ENCODE data around the gene RAB20. TPM values are rescaled to one million over a fixed set of nuclear protein-coding genes. Genes with fewer than 3 reads are reported as not detected.
"Not testable (repeated sequence)": the region's sequence is repeated elsewhere in the genome, so short reads cannot be mapped to it uniquely, and the experiment has no call there.

Gene RAB20
- total RNA-seq, 1 experiment from 2014 or later, result 10.6 TPM

- Histone ChIP-seq H3K79me2 (ENCODE audit: insufficient read depth, low read length) (no peaks in the 10 kb centered on the region), H3K36me3 (ENCODE audit: control insufficient read depth in 1 of 2, insufficient read depth in 2 of 2, low read length in 2 of 2) (no peaks in the 10 kb centered on the region), H3K9me2 (ENCODE audit: insufficient read depth) (no peaks in the 10 kb centered on the region), H3K4me2 (ENCODE audit: low read length) (no peak overlapping the region), H3K9me3 (ENCODE audit: control insufficient read depth in 1 of 2, insufficient read depth in 1 of 2, low read depth in 1 of 2, low read length in 2 of 2) (no peaks in the 10 kb centered on the region), H3K4me3 (replicated peaks in 1 of 2; ENCODE audit: low read depth in 1 of 2, low read length in 2 of 2) (no peak overlapping the region), H3K9ac (ENCODE audit: low read length) (no peak overlapping the region), H2AFZ (ENCODE audit: low read depth, low read length, poor library complexity, severe bottlenecking) (no peak overlapping the region), H3K27ac (ENCODE audit: low read depth, low read length) (no peak overlapping the region), H4K20me1 (ENCODE audit: insufficient read depth) (no peaks in the 10 kb centered on the region), H3K4me1 (ENCODE audit: control insufficient read depth in 1 of 2, insufficient read depth in 2 of 2, low read length in 2 of 2) (peaks cover 0 to 2% of the 10 kb centered on the region in 2 experiments; a peak in 1 of 4 replicates), H3K27me3 (ENCODE audit: insufficient read depth, low read length) (no peaks in the 10 kb centered on the region)
- DNase-seq (ENCODE audit: low read depth, low spot score) (no peak), ATAC-seq (no peak)
- ChIA-PET POLR2A (no interaction called here), CTCF (no interaction called here), RAD21 (ENCODE audit: low non-redundant PET in 1 of 2, low total read pairs in 2 of 2, uncharacterized antibody in 2 of 2, unreplicated experiment in 2 of 2) (no interaction called here)
- no TSS peak for BruUV-seq (replicated peaks)
- intact Hi-C loops (cut with micrococcal nuclease), result no loop called here
- TF ChIP-seq REST (IDR thresholded peaks at IDR 0.05; ENCODE audit: low read depth) (no peak), POLR2A (IDR thresholded peaks at IDR 0.05; ENCODE audit: borderline replicate concordance, extremely low read depth, insufficient read depth, insufficient read length) (no peak), POLR2AphosphoS5 (IDR thresholded peaks at IDR 0.05; ENCODE audit: low read depth, low read length) (no peak), EZH2phosphoT487 (IDR thresholded peaks at IDR 0.05; ENCODE audit: borderline replicate concordance) (no peak), SIN3A (IDR thresholded peaks at IDR 0.05; ENCODE audit: low read depth) (no peak), EGR1 (IDR thresholded peaks at IDR 0.05; ENCODE audit: low read depth) (no peak), SRF (IDR thresholded peaks at IDR 0.05; ENCODE audit: low read depth) (no peak), SP1 (IDR thresholded peaks at IDR 0.05; ENCODE audit: low read depth) (no peak), ZBTB33 (IDR thresholded peaks at IDR 0.05; ENCODE audit: extremely low read depth, insufficient replicate concordance, low read length) (no peak), JUND (IDR thresholded peaks at IDR 0.05) (no peak), FOSL1 (IDR thresholded peaks at IDR 0.05; ENCODE audit: low read depth) (no peak), ZNF274 (IDR thresholded peaks at IDR 0.05; ENCODE audit: low read depth, low read length) (no peak), EZH2 (IDR thresholded peaks at IDR 0.05) (no peak), CEBPB (IDR thresholded peaks at IDR 0.05; ENCODE audit: low read depth) (no peak), YY1 (IDR thresholded peaks at IDR 0.05; ENCODE audit: extremely low read depth, insufficient replicate concordance, low read depth, low read length) (no peak), RAD21 (IDR thresholded peaks at IDR 0.05; ENCODE audit: low read depth) (no peak), CBX3 (IDR thresholded peaks at IDR 0.05; ENCODE audit: low read depth) (no peak)
- TF ChIP-seq, protein P1, sequence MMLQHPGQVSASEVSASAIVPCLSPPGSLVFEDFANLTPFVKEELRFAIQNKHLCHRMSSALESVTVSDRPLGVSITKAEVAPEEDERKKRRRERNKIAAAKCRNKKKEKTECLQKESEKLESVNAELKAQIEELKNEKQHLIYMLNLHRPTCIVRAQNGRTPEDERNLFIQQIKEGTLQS (IDR thresholded peaks at IDR 0.05), result no peak
Observed at GRCh38 chr13:110607675-110608224, 46.2 kb upstream of the RAB20 start.

GRCh38 chr13:110606281-110606680 is 44.8 kb upstream of the RAB20 start:
- H3K27ac ChIP-seq (ENCODE audit: low read depth, low read length); H3K79me2 ChIP-seq (ENCODE audit: insufficient read depth, low read length); H3K4me1 ChIP-seq (ENCODE audit: control insufficient read depth in 1 of 2, insufficient read depth in 2 of 2, low read length in 2 of 2); ATAC-seq; CTCF ChIA-PET; H3K9me2 ChIP-seq (ENCODE audit: insufficient read depth); H3K36me3 ChIP-seq (ENCODE audit: control insufficient read depth in 1 of 2, insufficient read depth in 2 of 2, low read length in 2 of 2); intact Hi-C loops (cut with micrococcal nuclease); H3K4me2 ChIP-seq (ENCODE audit: low read length); POLR2A ChIA-PET; H3K27me3 ChIP-seq (ENCODE audit: insufficient read depth, low read length); H3K9ac ChIP-seq (ENCODE audit: low read length); BruUV-seq (replicated peaks); RAD21 ChIA-PET (ENCODE audit: low non-redundant PET in 1 of 2, low total read pairs in 2 of 2, uncharacterized antibody in 2 of 2, unreplicated experiment in 2 of 2); H3K4me3 ChIP-seq (replicated peaks in 1 of 2; ENCODE audit: low read depth in 1 of 2, low read length in 2 of 2); H2AFZ ChIP-seq (ENCODE audit: low read depth, low read length, poor library complexity, severe bottlenecking); H4K20me1 ChIP-seq (ENCODE audit: insufficient read depth); H3K9me3 ChIP-seq (ENCODE audit: control insufficient read depth in 1 of 2, insufficient read depth in 1 of 2, low read depth in 1 of 2, low read length in 2 of 2); DNase-seq (ENCODE audit: low read depth, low spot score): not testable (repeated sequence)

Data from HCT116 (cell line).